OCI-LY1 (cell line): ENCODE data around the gene ERVH48-1.

Experiments
- H2AFZ ChIP-seq: fragments of 200-600 bp; sonication (generic), shearing (Covaris generic); 2 replicates; pipeline ENCODE4 v1.6.0; 2014; ENCODE audit warnings: antibody characterized with exemption, mild to moderate bottlenecking, low read length
- H3F3A ChIP-seq: fragments of 200-600 bp; sonication (generic), shearing (Covaris generic); 2 replicates; pipeline ENCODE4 v1.6.0; 2014; ENCODE audit warnings: mild to moderate bottlenecking, antibody characterized with exemption, low read length, moderate library complexity; ENCODE audit not compliant: insufficient read depth
- H3K27ac ChIP-seq: fragments of 200-600 bp; sonication (generic); 2 replicates; pipeline ENCODE4 v1.5.1; 2014; ENCODE audit warnings: low read length, mixed run types, mild to moderate bottlenecking, low read depth; ENCODE audit not compliant: poor library complexity, severe bottlenecking
- H3K27me3 ChIP-seq: fragments of 200-600 bp; sonication (generic); 2 replicates; pipeline ENCODE4 v1.6.0; 2014; ENCODE audit warnings: antibody characterized with exemption, mild to moderate bottlenecking, low read length, moderate library complexity; ENCODE audit not compliant: insufficient read depth
- H3K36me3 ChIP-seq: fragments of 200-600 bp; sonication (generic); 2 replicates; pipeline ENCODE4 v1.6.1; 2014; ENCODE audit warnings: mild to moderate bottlenecking, antibody characterized with exemption, low read length, moderate library complexity, mixed read lengths; ENCODE audit not compliant: insufficient read depth
- H3K4me1 ChIP-seq: fragments of 200-600 bp; sonication (generic); 2 replicates; pipeline ENCODE4 v1.5.1; 2014; ENCODE audit warnings: mild to moderate bottlenecking, low read length, moderate library complexity; ENCODE audit not compliant: insufficient read depth, severe bottlenecking
- H3K4me2 ChIP-seq: fragments of 200-600 bp; sonication (generic), shearing (Covaris generic); 2 replicates; pipeline ENCODE4 v1.6.1; 2014; ENCODE audit warnings: low read length
- H3K4me3 ChIP-seq: fragments of 200-600 bp; sonication (generic); 2 replicates; pipeline ENCODE4 v1.5.1; 2014; ENCODE audit warnings: low read length, low read depth, mild to moderate bottlenecking, mixed read lengths; ENCODE audit not compliant: poor library complexity, severe bottlenecking
- H3K79me2 ChIP-seq: fragments of 200-600 bp; shearing (Covaris generic); 2 replicates; pipeline ENCODE4 v1.6.1; 2016; ENCODE audit warnings: mixed run types, low read length, mixed read lengths; ENCODE audit not compliant: insufficient read depth
- H3K9ac ChIP-seq: fragments of 200-600 bp; sonication (generic), shearing (Covaris generic); 2 replicates; pipeline ENCODE4 v1.6.1; 2014; ENCODE audit warnings: mild to moderate bottlenecking, low read length, mixed read lengths
- H3K9me2 ChIP-seq: fragments of 200-600 bp; sonication (generic), shearing (Covaris generic); 2 replicates; pipeline ENCODE4 v1.6.1; 2014; ENCODE audit warnings: low read depth, mild to moderate bottlenecking, low read length, mixed read lengths
- H3K9me3 ChIP-seq: fragments of 200-600 bp; shearing (Covaris generic); 2 replicates; pipeline ENCODE4 v1.6.1; 2014; ENCODE audit warnings: low read length, mixed read lengths
- H4K20me1 ChIP-seq: fragments of 200-600 bp; sonication (generic), shearing (Covaris generic); 2 replicates; pipeline ENCODE4 v1.6.0; 2016; ENCODE audit warnings: mild to moderate bottlenecking, low read length; ENCODE audit not compliant: insufficient read depth
- CTCF ChIP-seq: fragments of 200-600 bp; sonication (generic), shearing (Covaris generic); IDR thresholded peaks from 2 replicates; pipeline ENCODE4 v1.5.1; 2017; ENCODE audit warnings: mild to moderate bottlenecking, antibody characterized with exemption, low read length, moderate library complexity, mixed read lengths
- EZH2 ChIP-seq: fragments of 200-600 bp; sonication (generic), shearing (Covaris generic); IDR thresholded peaks from 2 replicates; pipeline ENCODE4 v1.8.0; 2017; ENCODE audit warnings: borderline replicate concordance, mixed run types, mild to moderate bottlenecking, antibody characterized with exemption, low read length, moderate library complexity, mixed read lengths

The ERVH48-1 gene

GRCh38 chr21:42887326-42887725 lies 38.1 kb downstream of the ERVH48-1 start:
- no peaks in the 10 kb centered on the region for H3K79me2 ChIP-seq
- H3K27me3 ChIP-seq: no peaks in the 10 kb centered on the region
- H3F3A ChIP-seq: 0 out of 2 replicates have a peak, but pooled peaks cover 2% of the 10 kb centered on the region
- H4K20me1 ChIP-seq: no peaks in the 10 kb centered on the region
- no peak overlapping the region for H3K27ac ChIP-seq
- H3K9me2 ChIP-seq: no peaks in the 10 kb centered on the region
- H3K9me3 ChIP-seq: no peaks in the 10 kb centered on the region
- no peaks in the 10 kb centered on the region; the same call in 1 of the 2 replicates for H3K36me3 ChIP-seq
- H3K9ac ChIP-seq: no peak overlapping the region
- H3K4me3 ChIP-seq: no peak overlapping the region
- peaks cover 11% of the 10 kb centered on the region for H3K4me1 ChIP-seq
- no peak overlapping the region for H2AFZ ChIP-seq
- TF ChIP-seq CTCF: no peak
- no peak for TF ChIP-seq EZH2
- no peak overlapping the region for H3K4me2 ChIP-seq

- no peak for TF ChIP-seq EZH2
- TF ChIP-seq CTCF: no peak
- H3K4me3 ChIP-seq: no peak overlapping the region
- H3K9ac ChIP-seq: no peak overlapping the region
- peaks cover 5% of the 10 kb centered on the region; the same call in 1 of the 2 replicates for H3K9me3 ChIP-seq
- H3K9me2 ChIP-seq: no peaks in the 10 kb centered on the region
- 0 out of 2 replicates have a peak, but pooled peaks cover 7% of the 10 kb centered on the region for H3K79me2 ChIP-seq
- H3K27me3 ChIP-seq: no peaks in the 10 kb centered on the region
- no peak overlapping the region for H3K4me2 ChIP-seq
- H3K4me1 ChIP-seq: peaks cover 9% of the 10 kb centered on the region
- H4K20me1 ChIP-seq: no peaks in the 10 kb centered on the region
- H2AFZ ChIP-seq: no peak overlapping the region
- H3K27ac ChIP-seq: no peak overlapping the region
- H3F3A ChIP-seq: 0 out of 2 replicates have a peak, but pooled peaks cover 2% of the 10 kb centered on the region
- peaks cover 5% of the 10 kb centered on the region; the same call in 1 of the 2 replicates for H3K36me3 ChIP-seq
Measured at GRCh38 chr21:42883921-42884320, 41.5 kb downstream of the ERVH48-1 start.

- peaks cover 20% of the 10 kb centered on the region for H3K36me3 ChIP-seq
- H4K20me1 ChIP-seq: no peaks in the 10 kb centered on the region
- H2AFZ ChIP-seq: 0 out of 2 replicates have a peak overlapping the region, but pooled peaks have one; percentile 48
- peaks cover 25% of the 10 kb centered on the region for H3K79me2 ChIP-seq
- peak overlapping the region; percentile 89 for H3K4me3 ChIP-seq
- H3K4me2 ChIP-seq: peak overlapping the region; percentile 85
- no peak for TF ChIP-seq CTCF
- no peak for TF ChIP-seq EZH2
- H3F3A ChIP-seq: 0 out of 2 replicates have a peak, but pooled peaks cover 2% of the 10 kb centered on the region
- H3K9me2 ChIP-seq: no peaks in the 10 kb centered on the region
- no peaks in the 10 kb centered on the region for H3K27me3 ChIP-seq
- peaks cover 22% of the 10 kb centered on the region for H3K4me1 ChIP-seq
- peak overlapping the region; percentile 45 for H3K27ac ChIP-seq
- H3K9ac ChIP-seq: peak overlapping the region; percentile 99
- H3K9me3 ChIP-seq: peaks cover 5% of the 10 kb centered on the region; the same call in 1 of the 2 replicates
Measured at GRCh38 chr21:42880352-42880751, 45.1 kb downstream of the ERVH48-1 start.
